Measurements from ENCODE around the gene NKIRAS2. TPM values are rescaled to one million over a fixed set of nuclear protein-coding genes. Genes with fewer than 3 reads are reported as not detected.

The NKIRAS2 gene
- total RNA-seq, 1 experiment from 2014 or later, result 38.3 TPM

DNA sequence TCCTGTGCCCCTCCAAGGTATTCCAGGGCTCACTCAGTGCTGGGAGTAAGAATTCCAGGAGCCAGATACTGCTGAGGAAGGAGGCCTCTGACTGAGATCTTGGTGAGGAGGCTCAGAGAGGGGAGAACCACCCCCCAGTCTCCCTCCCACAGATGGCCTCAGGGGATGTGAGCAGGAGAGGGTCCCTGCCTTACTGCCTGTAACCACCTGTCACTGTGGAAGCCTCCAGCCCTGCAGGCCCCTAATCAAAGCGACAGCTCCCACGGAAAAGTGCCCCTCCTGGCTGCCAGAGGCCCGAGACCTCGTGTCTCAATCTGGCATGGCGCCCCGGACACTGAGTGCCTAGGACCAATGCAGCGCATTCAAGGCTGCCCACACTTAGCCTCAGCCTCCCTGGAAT is 38.2 kb downstream of the NKIRAS2 start:
- Histone ChIP-seq H3K9me3 (ENCODE audit: insufficient read depth, low read depth) (no peaks in the 10 kb centered on the region), H2AFZ (no peak overlapping the region), H3K27ac (no peak overlapping the region), H3K4me3 (no peak overlapping the region), H3K9me2 (ENCODE audit: insufficient read depth) (no peaks in the 10 kb centered on the region), H3F3A (ENCODE audit: insufficient read depth, low read depth) (no peaks in the 10 kb centered on the region), H3K4me1 (replicated peaks; ENCODE audit: insufficient read depth) (no peaks in the 10 kb centered on the region), H3K79me2 (ENCODE audit: low read depth) (no peaks in the 10 kb centered on the region), H3K27me3 (ENCODE audit: insufficient read depth, low read depth) (peaks cover 20% of the 10 kb centered on the region; the same call in 1 of the 2 replicates), H4K20me1 (ENCODE audit: insufficient read depth) (no peaks in the 10 kb centered on the region), H3K4me2 (no peak overlapping the region), H3K36me3 (ENCODE audit: low read depth) (no peaks in the 10 kb centered on the region)
- TF ChIP-seq CTCF (conservative IDR thresholded peaks at IDR 0.05) (no peak), EZH2 (IDR thresholded peaks at IDR 0.05; ENCODE audit: low read depth) (no peak)
- intact Hi-C loops (cut with micrococcal nuclease; ENCODE audit: unreplicated experiment), result no loop called here
- ChIA-PET CTCF (no interaction called here), POLR2A (ENCODE audit: unreplicated experiment) (no interaction called here)
- DNase-seq, result no peak
- BruUV-seq (replicated peaks), result no TSS peak

GRCh38 chr17:42059815-42060214 is 39.9 kb downstream of the NKIRAS2 start:
- TF ChIP-seq CTCF (conservative IDR thresholded peaks at IDR 0.05) (no peak), EZH2 (IDR thresholded peaks at IDR 0.05; ENCODE audit: low read depth) (no peak)
- no peaks in the 10 kb centered on the region for H3F3A ChIP-seq (ENCODE audit: insufficient read depth, low read depth)
- no peak overlapping the region for H3K4me2 ChIP-seq
- POLR2A ChIA-PET (ENCODE audit: unreplicated experiment), result no interaction called here
- no peaks in the 10 kb centered on the region for H3K79me2 ChIP-seq (ENCODE audit: low read depth)
- H3K4me3 ChIP-seq, result no peak overlapping the region
- CTCF ChIA-PET, result no interaction called here
- no peaks in the 10 kb centered on the region for H3K36me3 ChIP-seq (ENCODE audit: low read depth)
- no peaks in the 10 kb centered on the region for H3K4me1 ChIP-seq (replicated peaks; ENCODE audit: insufficient read depth)
- DNase-seq, result no peak
- 0 out of 2 replicates have a peak, but pooled peaks cover 6% of the 10 kb centered on the region for H3K27me3 ChIP-seq (ENCODE audit: insufficient read depth, low read depth)
- no TSS peak for BruUV-seq (replicated peaks)
- H3K9me3 ChIP-seq (ENCODE audit: insufficient read depth, low read depth), result no peaks in the 10 kb centered on the region
- no peaks in the 10 kb centered on the region for H4K20me1 ChIP-seq (ENCODE audit: insufficient read depth)
- intact Hi-C loops (cut with micrococcal nuclease; ENCODE audit: unreplicated experiment), result no loop called here
- no peaks in the 10 kb centered on the region for H3K9me2 ChIP-seq (ENCODE audit: insufficient read depth)
- no peak overlapping the region for H2AFZ ChIP-seq
- no peak overlapping the region for H3K27ac ChIP-seq

DNA sequence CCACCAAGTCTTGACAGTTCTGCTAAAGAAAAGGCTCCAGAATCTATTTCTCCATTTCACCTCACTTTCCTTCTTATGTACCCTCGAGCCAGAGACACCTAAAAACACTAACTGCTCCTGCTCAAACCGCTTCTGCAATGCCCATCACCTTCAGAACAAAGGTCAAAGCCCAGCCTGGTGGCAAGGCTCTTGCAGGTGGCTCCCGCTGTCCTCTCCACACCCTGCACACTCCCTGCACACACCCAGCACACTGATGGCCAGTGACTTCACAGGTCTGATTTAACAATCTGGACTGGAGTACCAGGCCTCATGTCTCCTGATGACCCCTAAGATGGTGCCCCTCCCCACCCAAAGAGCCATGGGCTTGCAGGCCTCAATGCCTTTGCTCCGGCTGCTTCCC is 40.3 kb downstream of the NKIRAS2 start:
- Histone ChIP-seq H3K36me3 (ENCODE audit: low read depth) (no peaks in the 10 kb centered on the region), H3K9me2 (ENCODE audit: insufficient read depth) (no peaks in the 10 kb centered on the region), H3K4me3 (no peak overlapping the region), H3K27me3 (ENCODE audit: insufficient read depth, low read depth) (0 out of 2 replicates have a peak, but pooled peaks cover 2% of the 10 kb centered on the region), H3K9me3 (ENCODE audit: insufficient read depth, low read depth) (no peaks in the 10 kb centered on the region), H4K20me1 (ENCODE audit: insufficient read depth) (no peaks in the 10 kb centered on the region), H3F3A (ENCODE audit: insufficient read depth, low read depth) (no peaks in the 10 kb centered on the region), H2AFZ (no peak overlapping the region), H3K79me2 (ENCODE audit: low read depth) (no peaks in the 10 kb centered on the region), H3K27ac (no peak overlapping the region), H3K4me2 (no peak overlapping the region), H3K4me1 (replicated peaks; ENCODE audit: insufficient read depth) (no peaks in the 10 kb centered on the region)
- ChIA-PET CTCF (no interaction called here), POLR2A (ENCODE audit: unreplicated experiment) (no interaction called here)
- DNase-seq, result no peak
- intact Hi-C loops (cut with micrococcal nuclease; ENCODE audit: unreplicated experiment), result no loop called here
- no TSS peak for BruUV-seq (replicated peaks)
- TF ChIP-seq CTCF (conservative IDR thresholded peaks at IDR 0.05) (no peak), EZH2 (IDR thresholded peaks at IDR 0.05; ENCODE audit: low read depth) (no peak)
